H9 (cell line): ENCODE data around the gene MICAL2. TPM values are rescaled to one million over a fixed set of nuclear protein-coding genes. Genes with fewer than 3 reads are reported as not detected.

Experiments used
- DNase-seq: peaks from one replicate; pipeline ENCODE4 v3.0.0-alpha.2; 2017
- H2AFZ ChIP-seq: one replicate; pipeline ENCODE4 v1.6.1; 2013; ENCODE audit warnings: mild to moderate bottlenecking, low read length, control low read depth, moderate library complexity
- H2AK5ac ChIP-seq: 2 replicates; pipeline ENCODE4 v1.6.1; 2013; ENCODE audit warnings: low read length, control low read depth, mixed read lengths; ENCODE audit not compliant: insufficient read length
- H2BK120ac ChIP-seq: one replicate; pipeline ENCODE4 v1.6.1; 2013; ENCODE audit warnings: low read depth, mild to moderate bottlenecking, low read length, control low read depth, inconsistent platforms; ENCODE audit not compliant: poor library complexity, severe bottlenecking
- H2BK12ac ChIP-seq: 2 replicates; pipeline ENCODE4 v1.6.1; 2013; ENCODE audit warnings: low read length, control low read depth, mixed read lengths, low read depth; ENCODE audit not compliant: insufficient read length
- H2BK15ac ChIP-seq: 2 replicates; pipeline ENCODE4 v1.6.1; 2013; ENCODE audit warnings: low read depth, low read length, control low read depth
- H2BK20ac ChIP-seq: one replicate; pipeline ENCODE4 v1.6.1; 2013; ENCODE audit warnings: low read depth, mild to moderate bottlenecking, low read length, control low read depth, inconsistent platforms; ENCODE audit not compliant: poor library complexity, severe bottlenecking
- H2BK5ac ChIP-seq: 2 replicates; pipeline ENCODE4 v1.6.1; 2013; ENCODE audit warnings: low read length, control low read depth, mixed read lengths; ENCODE audit not compliant: insufficient read length
- H3K14ac ChIP-seq: 2 replicates; pipeline ENCODE4 v1.6.1; 2013; ENCODE audit warnings: low read length, control low read depth; ENCODE audit not compliant: insufficient read depth
- H3K18ac ChIP-seq: 2 replicates; pipeline ENCODE4 v1.6.1; 2013; ENCODE audit warnings: low read depth, mild to moderate bottlenecking, mixed read lengths, low read length, control low read depth; ENCODE audit not compliant: insufficient read length
- H3K23ac ChIP-seq: 2 replicates; pipeline ENCODE4 v1.6.1; 2013; ENCODE audit warnings: low read length, control low read depth, mixed read lengths, low read depth; ENCODE audit not compliant: insufficient read length
- H3K23me2 ChIP-seq: 2 replicates; pipeline ENCODE4 v1.6.1; 2013; ENCODE audit warnings: low read depth, mild to moderate bottlenecking, mixed read lengths, low read length, control low read depth; ENCODE audit not compliant: insufficient read length, poor library complexity, severe bottlenecking
- H3K27ac ChIP-seq: 2 replicates; pipeline ENCODE4 v1.5.1; 2013; ENCODE audit warnings: low read length, control low read depth, mixed read lengths, low read depth; ENCODE audit not compliant: insufficient read length
- H3K27me3 ChIP-seq: 2 replicates; pipeline ENCODE4 v1.6.1; 2013; ENCODE audit warnings: low read length, control low read depth, inconsistent platforms; ENCODE audit not compliant: insufficient read depth
- H3K4ac ChIP-seq: 2 replicates; pipeline ENCODE4 v1.6.1; 2013; ENCODE audit warnings: low read depth, mild to moderate bottlenecking, control low read depth, inconsistent platforms, low read length, moderate library complexity
- H3K4me1 ChIP-seq: 2 replicates; pipeline ENCODE4 v1.6.1; 2013; ENCODE audit warnings: low read length, control low read depth, inconsistent platforms; ENCODE audit not compliant: insufficient read depth
- H3K4me2 ChIP-seq: 2 replicates; pipeline ENCODE4 v1.6.1; 2013; ENCODE audit warnings: low read length, control low read depth, mixed read lengths; ENCODE audit not compliant: insufficient read length, insufficient read depth
- H3K56ac ChIP-seq: 2 replicates; pipeline ENCODE4 v1.6.1; 2013; ENCODE audit warnings: low read depth, mild to moderate bottlenecking, mixed read lengths, low read length, control low read depth; ENCODE audit not compliant: insufficient read length
- H3K79me1 ChIP-seq: 2 replicates; pipeline ENCODE4 v1.6.1; 2013; ENCODE audit warnings: low read depth, mild to moderate bottlenecking, moderate library complexity, low read length, control low read depth, inconsistent platforms; ENCODE audit not compliant: insufficient read depth, poor library complexity, severe bottlenecking
- H3K79me2 ChIP-seq: 2 replicates; pipeline ENCODE4 v1.6.1; 2013; ENCODE audit warnings: low read length, control low read depth, inconsistent platforms; ENCODE audit not compliant: insufficient read depth
- H3K9ac ChIP-seq: 2 replicates; pipeline ENCODE4 v1.6.1; 2013; ENCODE audit warnings: low read length, control low read depth, mixed read lengths; ENCODE audit not compliant: insufficient read length; ENCODE audit errors: extremely low read depth
- H3K9me3 ChIP-seq: one replicate; pipeline ENCODE4 v1.6.1; 2013; ENCODE audit warnings: low read depth, low read length, inconsistent platforms; ENCODE audit not compliant: control insufficient read depth
- H3T11ph ChIP-seq: one replicate; pipeline ENCODE4 v1.6.1; 2013; ENCODE audit warnings: mild to moderate bottlenecking, low read length, control low read depth, inconsistent platforms
- H4K20me1 ChIP-seq: one replicate; pipeline ENCODE4 v1.6.1; 2013; ENCODE audit not compliant: control insufficient read depth, insufficient read length, insufficient read depth
- H4K5ac ChIP-seq: 2 replicates; pipeline ENCODE4 v1.6.1; 2013; ENCODE audit warnings: low read depth, mild to moderate bottlenecking, mixed read lengths, low read length, control low read depth; ENCODE audit not compliant: insufficient read length
- H4K8ac ChIP-seq: replicated peaks from 2 replicates; pipeline ENCODE4 v1.6.1; 2013; ENCODE audit warnings: low read length, control low read depth, mixed read lengths, low read depth; ENCODE audit not compliant: insufficient read length
- H4K91ac ChIP-seq: 2 replicates; pipeline ENCODE4 v1.6.1; 2013; ENCODE audit warnings: low read depth, mild to moderate bottlenecking, moderate library complexity, mixed read lengths, low read length, control low read depth; ENCODE audit not compliant: insufficient read length
- H3K27ac Mint-ChIP-seq, 3 experiments: 2 replicates in 2 of 3; 3 replicates in 1 of 3; pipeline ENCODE4 v1.8.0; 2020 to 2021; ENCODE audit warnings: mixed read lengths in 3 of 3, mild to moderate bottlenecking in 1 of 3, moderate library complexity in 1 of 3
- H3K27me3 Mint-ChIP-seq: 2 replicates; pipeline ENCODE4 v1.8.0; 2021; ENCODE audit warnings: low read depth, mild to moderate bottlenecking, moderate library complexity, mixed read lengths
- H3K36me3 Mint-ChIP-seq, 3 experiments: 2 replicates in 2 of 3; 3 replicates in 1 of 3; pipeline ENCODE4 v1.8.0; 2020 to 2021; ENCODE audit warnings: low read depth in 3 of 3, mixed read lengths in 3 of 3; ENCODE audit not compliant: insufficient read depth in 1 of 3
- H3K4me1 Mint-ChIP-seq, 2 experiments: 2 replicates each; pipeline ENCODE4 v1.8.0; 2020; ENCODE audit warnings: mixed read lengths in 2 of 2
- H3K4me3 Mint-ChIP-seq, 2 experiments: 2 replicates in 1 of 2; 3 replicates in 1 of 2; pipeline ENCODE4 v1.8.0; 2020 to 2021; ENCODE audit warnings: mild to moderate bottlenecking in 2 of 2, mixed read lengths in 2 of 2, moderate library complexity in 1 of 2
- H3K9me3 Mint-ChIP-seq, 2 experiments: 2 replicates in 1 of 2; 3 replicates in 1 of 2; pipeline ENCODE4 v1.8.0; 2020; ENCODE audit warnings: mild to moderate bottlenecking in 2 of 2, mixed read lengths in 2 of 2, moderate library complexity in 1 of 2
- CTCF ChIP-seq: fragments of 200-600 bp; sonication (generic); conservative IDR thresholded peaks from 3 replicates; pipeline ENCODE4 v1.8.0; 2021; ENCODE audit warnings: antibody characterized with exemption, mild to moderate bottlenecking
- WGBS: extraction: QIAGEN DNeasy Blood & Tissue Kit; methylation state at CpG from one replicate; pipeline ENCODE4 v1.1.7; 2013; ENCODE audit warnings: missing lambda C conversion rate, low lambda C conversion rate, mixed read lengths; ENCODE audit not compliant: insufficient read length; ENCODE audit errors: extremely low coverage; 5-methylcytosine and 5-hydroxymethylcytosine counted together
- total RNA-seq: library from RNA; stranded (reverse); gene quantifications from 2 replicates; pipeline ENCODE4 v1.2.1, GENCODE V29; 2021

The MICAL2 gene
- total RNA-seq, 1 experiment from 2014 or later, result 4.7 TPM

GRCh38 chr11:12159351-12160099 is 49.1 kb downstream of the MICAL2 start:
- Histone ChIP-seq H3K14ac (no peak overlapping the region), H2BK20ac (no peak overlapping the region), H3K9ac (no peak overlapping the region), H2AFZ (no peak overlapping the region), H2BK5ac (no peak overlapping the region), H3K23ac (no peak overlapping the region), H3K79me2 (no peaks in the 10 kb centered on the region), H2BK12ac (no peak overlapping the region), H3K4me1 (no peaks in the 10 kb centered on the region), H3K23me2 (no peaks in the 10 kb centered on the region), H3K4me2 (no peak overlapping the region), H3K79me1 (no peaks in the 10 kb centered on the region), H2AK5ac (no peak overlapping the region), H4K91ac (no peak overlapping the region), H3K18ac (no peak overlapping the region), H4K5ac (no peak overlapping the region), H2BK15ac (no peak overlapping the region), H3K4ac (no peak overlapping the region), H4K20me1 (no peaks in the 10 kb centered on the region), H3K56ac (no peak overlapping the region), H3K27ac (no peak overlapping the region), H2BK120ac (no peak overlapping the region), H3T11ph (no peak overlapping the region), H3K9me3 (no peaks in the 10 kb centered on the region), H4K8ac (no peak overlapping the region), H3K27me3 (no peaks in the 10 kb centered on the region)
- Mint-ChIP-seq H3K36me3 (no peaks in the 10 kb centered on the region; a peak in 1 of 7 replicates), H3K27me3 (peaks cover 1% of the 10 kb centered on the region; the same call in 1 of the 2 replicates), H3K27ac (no peak overlapping the region), H3K4me3 (no peak overlapping the region), H3K9me3 (no peaks in the 10 kb centered on the region; a peak in 1 of 5 replicates), H3K4me1 (peaks cover 8 to 18% of the 10 kb centered on the region in 2 experiments)
- WGBS, result no CpG with 5 or more reads among the region's 9 CpGs
- DNase-seq, result no peak
- no peak for TF ChIP-seq CTCF
